ENCODE data around the gene EPYC. TPM values are rescaled to one million over a fixed set of nuclear protein-coding genes. Genes with fewer than 3 reads are reported as not detected.

EPYC gene
- total RNA-seq, 1 donor from 2014 or later, result not detected

DNA sequence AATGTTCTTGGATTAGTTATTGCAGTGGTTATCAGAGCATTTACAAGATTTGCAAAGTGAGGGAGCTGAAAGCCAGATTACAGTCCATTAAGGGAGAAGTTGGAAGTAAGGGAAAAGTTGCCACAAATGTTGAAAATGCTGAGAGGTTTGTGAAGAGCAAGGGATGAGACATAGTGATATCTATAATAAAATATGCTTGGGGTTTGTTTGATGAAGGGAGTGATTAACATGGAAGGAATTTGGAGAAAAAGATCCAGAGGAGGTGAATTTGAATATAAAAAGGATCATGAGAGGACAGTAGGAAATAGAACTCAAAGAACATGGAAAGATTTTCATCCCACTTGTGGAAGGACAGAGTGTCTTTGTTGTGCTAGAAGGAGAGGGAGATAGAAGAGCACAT is 30.5 kb downstream of the EPYC start:
- DNase-seq (ENCODE audit: low spot score in 2 of 2), result no peak

GRCh38 chr12:90972226-90972625 is 32.5 kb downstream of the EPYC start:
- Histone ChIP-seq H3K9me3 (no peaks in the 10 kb centered on the region), H3K27me3 (no peaks in the 10 kb centered on the region), H3K36me3 (no peaks in the 10 kb centered on the region), H3K27ac (no peak overlapping the region), H3K4me1 (no peaks in the 10 kb centered on the region), H3K4me3 (no peak overlapping the region)
- intact Hi-C loops (cut with DNase I), result no loop called here
- no peak for TF ChIP-seq CTCF (IDR thresholded peaks at IDR 0.05)
- DNase-seq (ENCODE audit: low spot score in 2 of 2), result no peak

More for the DNA sequence above, 30.5 kb downstream of the EPYC start:
- intact Hi-C loops (cut with DNase I), result no loop called here
- H3K4me1 ChIP-seq, result no peaks in the 10 kb centered on the region
- H3K9me3 ChIP-seq, result no peaks in the 10 kb centered on the region
- H3K27me3 ChIP-seq, result no peaks in the 10 kb centered on the region
- no peaks in the 10 kb centered on the region for H3K36me3 ChIP-seq
- no peak overlapping the region for H3K4me3 ChIP-seq
- no peak for TF ChIP-seq CTCF (IDR thresholded peaks at IDR 0.05)
- H3K27ac ChIP-seq, result no peak overlapping the region

- intact Hi-C loops (cut with DNase I), result no loop called here
- H3K36me3 ChIP-seq, result no peaks in the 10 kb centered on the region
- H3K9me3 ChIP-seq, result no peaks in the 10 kb centered on the region
- no peak overlapping the region for H3K4me3 ChIP-seq
- H3K27ac ChIP-seq, result no peak overlapping the region
- no peaks in the 10 kb centered on the region for H3K27me3 ChIP-seq
- DNase-seq (ENCODE audit: low spot score in 2 of 2), result no peak
- TF ChIP-seq CTCF (IDR thresholded peaks at IDR 0.05), result no peak
- H3K4me1 ChIP-seq, result no peaks in the 10 kb centered on the region
These were observed 33.9 kb downstream of the EPYC start for GRCh38 chr12:90970911-90971310.

GRCh38 chr12:90970471-90970870 is 34.3 kb downstream of the EPYC start:
- Histone ChIP-seq H3K4me1 (no peaks in the 10 kb centered on the region), H3K9me3 (no peaks in the 10 kb centered on the region), H3K27me3 (no peaks in the 10 kb centered on the region), H3K27ac (no peak overlapping the region), H3K4me3 (no peak overlapping the region), H3K36me3 (no peaks in the 10 kb centered on the region)
- no peak for TF ChIP-seq CTCF (IDR thresholded peaks at IDR 0.05)
- intact Hi-C loops (cut with DNase I), result no loop called here
- DNase-seq (ENCODE audit: low spot score in 2 of 2), result no peak

- no peaks in the 10 kb centered on the region for H3K36me3 ChIP-seq
- DNase-seq (ENCODE audit: low spot score in 2 of 2), result no peak
- H3K4me1 ChIP-seq, result no peaks in the 10 kb centered on the region
- H3K27me3 ChIP-seq, result no peaks in the 10 kb centered on the region
- intact Hi-C loops (cut with DNase I), result no loop called here
- no peak overlapping the region for H3K4me3 ChIP-seq
- no peak for TF ChIP-seq CTCF (IDR thresholded peaks at IDR 0.05)
- no peak overlapping the region for H3K27ac ChIP-seq
- no peaks in the 10 kb centered on the region for H3K9me3 ChIP-seq
These were observed 34.9 kb downstream of the EPYC start for GRCh38 chr12:90969851-90970250.

DNA sequence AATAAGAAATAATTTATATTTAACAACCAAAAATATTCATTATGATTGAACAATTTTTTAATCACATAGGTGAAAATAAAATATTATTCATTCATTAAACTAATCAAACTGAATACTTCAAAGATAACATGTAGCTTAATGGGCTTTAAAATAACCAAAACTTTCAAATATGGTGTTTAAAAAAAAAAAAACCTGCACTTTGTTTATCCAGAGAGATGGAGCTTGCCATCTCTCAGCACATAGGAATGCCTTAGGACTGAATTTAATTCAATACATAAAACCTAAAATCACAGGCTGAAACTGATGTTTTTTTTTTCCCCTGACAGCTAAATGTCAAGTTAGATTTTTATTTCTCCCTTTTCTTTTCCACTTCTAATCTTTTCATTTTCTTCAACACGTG is 35.4 kb downstream of the EPYC start:
- no peaks in the 10 kb centered on the region for H3K27me3 ChIP-seq
- intact Hi-C loops (cut with DNase I), result no loop called here
- no peaks in the 10 kb centered on the region for H3K4me1 ChIP-seq
- no peaks in the 10 kb centered on the region for H3K9me3 ChIP-seq
- no peaks in the 10 kb centered on the region for H3K36me3 ChIP-seq
- no peak for DNase-seq (ENCODE audit: low spot score in 2 of 2)
- no peak for TF ChIP-seq CTCF (IDR thresholded peaks at IDR 0.05)
- no peak overlapping the region for H3K27ac ChIP-seq
- no peak overlapping the region for H3K4me3 ChIP-seq
